Measurements from ENCODE around the gene PACS2. TPM values are rescaled to one million over a fixed set of nuclear protein-coding genes. Genes with fewer than 3 reads are reported as not detected.
"Not testable (repeated sequence)": the region's sequence is repeated elsewhere in the genome, so short reads cannot be mapped to it uniquely, and the experiment has no call there.

The PACS2 gene
- total RNA-seq, 1 donor from 2014 or later, result 34.6 TPM

GRCh38 chr14:105330491-105330895 is 15.9 kb downstream of the PACS2 start:
- intact Hi-C loops (cut with micrococcal nuclease), result no loop called here

GRCh38 chr14:105331575-105332349 is 17.2 kb downstream of the PACS2 start:
- intact Hi-C loops (cut with micrococcal nuclease), result no loop called here

- intact Hi-C loops (cut with micrococcal nuclease), result no loop called here
Observed at GRCh38 chr14:105332350-105332874, 17.9 kb downstream of the PACS2 start.

- intact Hi-C loops (cut with micrococcal nuclease), result no loop called here
Observed at GRCh38 chr14:105333020-105333490, 18.5 kb downstream of the PACS2 start.

- intact Hi-C loops (cut with micrococcal nuclease), result no loop called here
Observed at GRCh38 chr14:105333613-105334364, 19.2 kb downstream of the PACS2 start.

- intact Hi-C loops (cut with micrococcal nuclease), result no loop called here
Observed at GRCh38 chr14:105334383-105335230, 20.1 kb downstream of the PACS2 start.

GRCh38 chr14:105335231-105335542 is 20.6 kb downstream of the PACS2 start:
- intact Hi-C loops (cut with micrococcal nuclease), result not testable (repeated sequence)

- intact Hi-C loops (cut with micrococcal nuclease), result no loop called here
Observed at GRCh38 chr14:105335735-105336476, 21.4 kb downstream of the PACS2 start.

GRCh38 chr14:105336477-105337287 is 22.1 kb downstream of the PACS2 start:
- intact Hi-C loops (cut with micrococcal nuclease), result no loop called here

- intact Hi-C loops (cut with micrococcal nuclease), result no loop called here
Observed at GRCh38 chr14:105337433-105337832, 22.9 kb downstream of the PACS2 start.

- intact Hi-C loops (cut with micrococcal nuclease), result no loop called here
Observed at GRCh38 chr14:105337966-105338741, 23.6 kb downstream of the PACS2 start.

GRCh38 chr14:105340821-105341733 is 26.5 kb downstream of the PACS2 start:
- intact Hi-C loops (cut with micrococcal nuclease), result no loop called here

- intact Hi-C loops (cut with micrococcal nuclease), result no loop called here
Observed at GRCh38 chr14:105343194-105343593, 28.6 kb downstream of the PACS2 start.

GRCh38 chr14:105346200-105346533 is 31.6 kb downstream of the PACS2 start:
- intact Hi-C loops (cut with micrococcal nuclease), result no loop called here

- intact Hi-C loops (cut with micrococcal nuclease), result no loop called here
Observed at GRCh38 chr14:105346876-105347586, 32.5 kb downstream of the PACS2 start.

GRCh38 chr14:105347587-105347968 is 33.0 kb downstream of the PACS2 start:
- intact Hi-C loops (cut with micrococcal nuclease), result no loop called here

- intact Hi-C loops (cut with micrococcal nuclease), result no loop called here
Observed at GRCh38 chr14:105348169-105348944, 33.8 kb downstream of the PACS2 start.

Data from T-helper 2 cell treated with Interferon-gamma antibody and Interleukin-4, amounts not matched to agents 100 ng/mL and 5 ng/mL, for 36 hours (primary cell).